Smooth muscle cell (in vitro differentiated cells): Measurements from ENCODE around the gene UMAD1. TPM values are rescaled to one million over a fixed set of nuclear protein-coding genes. Genes with fewer than 3 reads are reported as not detected.
A peak's percentile ranks its signal among the peaks of the same experiment; 100 is the strongest.

Experiments used
- DNase-seq: peaks from one replicate; lab custom pipeline; 2025; ENCODE audit not compliant: unreplicated experiment; lab: John Stamatoyannopoulos, UW
- H2AFZ ChIP-seq: fragments of 200-600 bp; sonication (generic); 2 replicates; pipeline ENCODE4 v1.6.0; 2016; ENCODE audit warnings: antibody characterized with exemption, low read depth, mild to moderate bottlenecking
- H3F3A ChIP-seq: fragments of 200-600 bp; sonication (generic); 2 replicates; pipeline ENCODE4 v1.6.0; 2017; ENCODE audit warnings: antibody characterized with exemption, low read depth
- H3K27ac ChIP-seq: fragments of 200-600 bp; sonication (generic); 2 replicates; pipeline ENCODE4 v1.5.1; 2016; ENCODE audit warnings: low read depth, mild to moderate bottlenecking
- H3K27me3 ChIP-seq: fragments of 200-600 bp; sonication (generic); 2 replicates; pipeline ENCODE4 v1.6.1; 2016; ENCODE audit warnings: low read depth, mild to moderate bottlenecking
- H3K36me3 ChIP-seq: fragments of 200-600 bp; sonication (generic); 2 replicates; pipeline ENCODE4 v1.5.1; 2016; ENCODE audit warnings: low read depth
- H3K4me1 ChIP-seq: fragments of 200-600 bp; sonication (generic); 2 replicates; pipeline ENCODE4 v1.5.1; 2016; ENCODE audit warnings: low read depth
- H3K4me2 ChIP-seq: fragments of 200-600 bp; sonication (generic); 2 replicates; pipeline ENCODE4 v1.6.0; 2016; ENCODE audit warnings: mild to moderate bottlenecking
- H3K4me3 ChIP-seq: fragments of 200-600 bp; sonication (generic); 2 replicates; pipeline ENCODE4 v1.5.1; 2016; ENCODE audit warnings: mild to moderate bottlenecking
- H3K79me2 ChIP-seq: fragments of 200-600 bp; sonication (generic); 2 replicates; pipeline ENCODE4 v1.6.0; 2016; ENCODE audit warnings: low read depth, mild to moderate bottlenecking
- H3K9ac ChIP-seq: fragments of 200-600 bp; sonication (generic); 2 replicates; pipeline ENCODE4 v1.6.0; 2016; ENCODE audit warnings: low read depth
- H3K9me3 ChIP-seq: fragments of 200-600 bp; sonication (generic); replicated peaks from 2 replicates; pipeline ENCODE4 v1.5.1; 2016; ENCODE audit warnings: low read depth
- H4K20me1 ChIP-seq: fragments of 200-600 bp; sonication (generic); 2 replicates; pipeline ENCODE4 v1.6.0; 2016; ENCODE audit warnings: low read depth
- WGBS: methylation state at CpG from one replicate; pipeline ENCODE4 v1.1.7; 2016; ENCODE audit warnings: low lambda C conversion rate; 5-methylcytosine and 5-hydroxymethylcytosine counted together
- polyA plus RNA-seq: library from polyadenylated mRNA; unstranded; fragments of >200 nt; fragmentation: Nextera tagmentation; extraction: Ambion mirVana; gene quantifications from 2 replicates; pipeline ENCODE4 v1.2.1, GENCODE V29; 2016
- total RNA-seq: library from RNA; depleted of rRNA; stranded (reverse); fragments of >200 nt; gene quantifications from 2 replicates; pipeline ENCODE4 v1.2.3, GENCODE V29; 2014
- TF ChIP-seq, protein P1 (sequence below): fragments of 200-600 bp; sonication (generic); IDR thresholded peaks from 2 replicates; pipeline ENCODE4 v1.5.1; 2017; ENCODE audit warnings: borderline replicate concordance, mild to moderate bottlenecking, antibody characterized with exemption; ENCODE audit not compliant: insufficient read depth, poor library complexity, severe bottlenecking

The UMAD1 gene
- total and polyA plus RNA-seq, 2 experiments from 2014 or later = 13.7 to 24.3 TPM

DNA sequence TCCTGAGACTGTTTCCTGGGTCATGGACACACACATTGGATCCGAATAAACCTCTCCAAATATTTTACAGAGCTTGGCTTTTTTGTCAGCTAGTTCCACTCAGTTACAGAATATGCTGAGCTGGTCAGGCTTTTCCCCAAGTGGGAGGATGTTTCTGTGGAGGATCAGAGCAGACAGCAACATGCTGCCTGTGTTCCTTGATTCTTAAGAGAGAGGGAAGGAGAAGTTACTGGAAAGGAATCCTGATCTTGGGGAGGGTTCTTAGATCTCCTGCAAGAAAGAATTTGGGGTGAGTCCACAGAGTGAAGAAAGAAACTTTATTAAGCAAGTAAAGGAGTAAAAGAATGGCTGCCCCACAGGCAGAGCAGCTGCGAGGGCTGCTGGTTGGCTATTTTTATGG, 154.7 kb downstream of the UMAD1 start:
- Histone ChIP-seq H3K4me1 (peaks cover 26% of the 10 kb centered on the region), H3K27me3 (no peaks in the 10 kb centered on the region), H2AFZ (peak overlapping the region; percentile 4), H3K9me3 (no peaks in the 10 kb centered on the region), H3K36me3 (no peaks in the 10 kb centered on the region), H3K4me3 (no peak overlapping the region), H3K9ac (peak overlapping the region; percentile 8), H3K27ac (peak overlapping the region; percentile 82), H3F3A (peaks cover 24% of the 10 kb centered on the region), H4K20me1 (no peaks in the 10 kb centered on the region), H3K4me2 (peak overlapping the region; percentile 31), H3K79me2 (no peaks in the 10 kb centered on the region)
- TF ChIP-seq, protein P1, sequence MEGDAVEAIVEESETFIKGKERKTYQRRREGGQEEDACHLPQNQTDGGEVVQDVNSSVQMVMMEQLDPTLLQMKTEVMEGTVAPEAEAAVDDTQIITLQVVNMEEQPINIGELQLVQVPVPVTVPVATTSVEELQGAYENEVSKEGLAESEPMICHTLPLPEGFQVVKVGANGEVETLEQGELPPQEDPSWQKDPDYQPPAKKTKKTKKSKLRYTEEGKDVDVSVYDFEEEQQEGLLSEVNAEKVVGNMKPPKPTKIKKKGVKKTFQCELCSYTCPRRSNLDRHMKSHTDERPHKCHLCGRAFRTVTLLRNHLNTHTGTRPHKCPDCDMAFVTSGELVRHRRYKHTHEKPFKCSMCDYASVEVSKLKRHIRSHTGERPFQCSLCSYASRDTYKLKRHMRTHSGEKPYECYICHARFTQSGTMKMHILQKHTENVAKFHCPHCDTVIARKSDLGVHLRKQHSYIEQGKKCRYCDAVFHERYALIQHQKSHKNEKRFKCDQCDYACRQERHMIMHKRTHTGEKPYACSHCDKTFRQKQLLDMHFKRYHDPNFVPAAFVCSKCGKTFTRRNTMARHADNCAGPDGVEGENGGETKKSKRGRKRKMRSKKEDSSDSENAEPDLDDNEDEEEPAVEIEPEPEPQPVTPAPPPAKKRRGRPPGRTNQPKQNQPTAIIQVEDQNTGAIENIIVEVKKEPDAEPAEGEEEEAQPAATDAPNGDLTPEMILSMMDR = no peak
- 45% methylated on average over 2 of the region's 2 CpGs for WGBS
- DNase-seq = no peak

DNA sequence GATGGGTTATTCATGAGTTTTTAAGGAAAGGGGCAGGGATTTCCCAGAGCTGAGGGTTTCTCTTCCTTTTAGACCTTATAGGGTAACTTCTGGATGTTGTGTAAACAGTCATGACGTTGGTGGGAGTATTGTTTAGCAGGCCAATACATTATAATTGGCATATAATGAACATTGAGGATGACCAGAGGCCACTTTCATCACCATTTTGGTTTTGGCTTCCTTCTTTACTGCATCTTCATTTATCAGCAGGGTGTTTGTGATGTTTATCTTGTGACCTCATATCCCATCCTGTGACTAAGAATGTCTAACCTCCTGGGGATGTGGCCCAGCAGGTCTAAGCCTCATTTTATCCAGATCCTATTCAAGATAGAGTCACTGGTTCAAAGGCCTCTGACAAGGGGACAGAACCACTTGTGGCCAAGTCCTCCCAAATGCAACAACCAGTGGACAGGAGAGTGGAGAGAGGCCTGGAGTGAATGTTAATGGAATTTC, 155.1 kb downstream of the UMAD1 start:
- WGBS = 13% methylated on average over 1 of the region's 1 CpG
- Histone ChIP-seq H3K4me2 (peak overlapping the region; percentile 31), H3K36me3 (no peaks in the 10 kb centered on the region), H4K20me1 (no peaks in the 10 kb centered on the region), H3F3A (peaks cover 20% of the 10 kb centered on the region), H2AFZ (peak overlapping the region; percentile 4), H3K4me1 (peaks cover 26% of the 10 kb centered on the region), H3K27me3 (no peaks in the 10 kb centered on the region), H3K27ac (peak overlapping the region; percentile 82), H3K9ac (peak overlapping the region; percentile 8), H3K9me3 (no peaks in the 10 kb centered on the region), H3K79me2 (no peaks in the 10 kb centered on the region), H3K4me3 (no peak overlapping the region)
- no peak for DNase-seq
- TF ChIP-seq, protein P1 = no peak

DNA sequence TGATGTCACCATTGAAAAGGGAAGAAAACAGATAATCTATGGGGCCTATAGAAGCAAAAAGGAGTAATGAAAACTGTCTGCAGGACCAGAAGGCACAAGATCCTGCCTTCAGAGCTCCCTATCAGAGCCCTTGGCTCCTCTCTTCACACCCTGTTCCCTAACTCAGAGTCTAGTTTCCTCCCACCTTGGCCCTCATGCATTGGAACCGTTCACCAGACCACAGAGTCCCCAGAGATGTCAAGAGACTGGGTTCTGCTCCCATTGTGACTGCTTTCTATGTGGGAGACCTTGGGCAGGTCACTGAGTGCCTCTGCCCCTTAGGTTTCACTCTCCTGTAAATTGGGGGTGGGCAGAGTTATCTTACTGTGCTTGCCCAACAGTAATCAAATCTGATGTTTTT, 158.0 kb downstream of the UMAD1 start:
- TF ChIP-seq, protein P1 = no peak
- WGBS = 32% methylated on average over 1 of the region's 1 CpG
- Histone ChIP-seq H3K4me2 (peak overlapping the region; percentile 34), H3K27me3 (no peaks in the 10 kb centered on the region), H4K20me1 (no peaks in the 10 kb centered on the region), H3F3A (peaks cover 4% of the 10 kb centered on the region), H3K9ac (no peak overlapping the region), H3K4me3 (no peak overlapping the region), H3K79me2 (no peaks in the 10 kb centered on the region), H2AFZ (no peak overlapping the region), H3K27ac (peak overlapping the region; percentile 62), H3K9me3 (no peaks in the 10 kb centered on the region), H3K4me1 (peaks cover 18% of the 10 kb centered on the region), H3K36me3 (no peaks in the 10 kb centered on the region)
- DNase-seq = no peak

DNA sequence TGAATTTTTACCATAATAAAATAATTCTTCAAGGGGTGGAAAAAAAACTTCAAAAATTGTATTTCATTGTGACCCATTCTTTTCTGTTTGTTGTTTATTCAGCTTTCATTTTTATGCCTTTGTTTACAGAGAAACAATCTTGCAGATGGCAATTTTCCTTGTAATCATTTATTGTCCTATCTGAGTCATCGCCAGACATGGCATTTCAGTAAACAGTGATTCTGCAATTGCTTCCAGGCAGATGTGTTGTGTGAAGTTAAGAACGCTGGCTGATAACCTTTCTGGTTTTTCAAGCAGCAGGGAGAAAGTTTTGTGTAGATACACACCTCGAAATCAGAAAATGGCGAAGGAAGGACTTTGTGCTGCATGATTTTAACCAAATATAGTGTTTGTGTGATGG, 158.6 kb downstream of the UMAD1 start:
- Histone ChIP-seq H4K20me1 (no peaks in the 10 kb centered on the region), H3K79me2 (no peaks in the 10 kb centered on the region), H3K9me3 (no peaks in the 10 kb centered on the region), H2AFZ (no peak overlapping the region), H3F3A (peaks cover 4% of the 10 kb centered on the region), H3K36me3 (no peaks in the 10 kb centered on the region), H3K9ac (no peak overlapping the region), H3K27ac (peak overlapping the region; percentile 62), H3K4me3 (no peak overlapping the region), H3K27me3 (no peaks in the 10 kb centered on the region), H3K4me1 (peaks cover 18% of the 10 kb centered on the region), H3K4me2 (peak overlapping the region; percentile 34)
- 9% methylated on average over 4 of the region's 4 CpGs for WGBS
- DNase-seq = no peak
- TF ChIP-seq, protein P1 = no peak
